ENCODE measurements around the gene CHML.

GRCh38 chr1:241596633-241597032 is 43.5 kb downstream of the CHML start:
- TF ChIP-seq CTCF (conservative IDR thresholded peaks at IDR 0.05 in 1 of 2, IDR thresholded peaks at IDR 0.05 in 1 of 2; ENCODE audit: extremely low read depth in 1 of 2, insufficient read depth in 1 of 2, low read depth in 1 of 2, low read length in 2 of 2) (no peak), EZH2 (IDR thresholded peaks at IDR 0.05; ENCODE audit: borderline replicate concordance, low read length) (no peak)
